ENCODE data around the gene C2orf66.

C2orf66 gene

DNA sequence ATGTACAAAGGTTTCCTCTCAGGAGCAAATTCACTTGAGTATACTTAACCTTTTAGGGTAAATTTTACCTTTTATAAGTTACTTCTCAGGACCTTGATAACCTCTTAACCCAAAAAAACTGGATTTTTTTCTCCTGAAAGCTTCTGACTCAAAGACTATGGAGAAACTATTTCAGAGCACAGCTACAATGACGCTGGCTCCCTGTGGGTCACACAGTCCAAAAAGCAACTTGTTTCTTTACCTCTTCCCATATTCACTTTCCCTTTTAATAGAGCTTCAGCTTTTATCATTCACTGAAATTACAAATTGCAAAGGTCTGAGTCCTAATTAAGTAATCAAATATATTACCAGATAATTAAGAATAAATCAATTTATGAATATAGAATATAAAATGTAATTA lies 42.1 kb downstream of the C2orf66 start:
- DNase-seq (ENCODE audit: low read depth in 2 of 2, low spot score in 1 of 2) = no peak

DNA sequence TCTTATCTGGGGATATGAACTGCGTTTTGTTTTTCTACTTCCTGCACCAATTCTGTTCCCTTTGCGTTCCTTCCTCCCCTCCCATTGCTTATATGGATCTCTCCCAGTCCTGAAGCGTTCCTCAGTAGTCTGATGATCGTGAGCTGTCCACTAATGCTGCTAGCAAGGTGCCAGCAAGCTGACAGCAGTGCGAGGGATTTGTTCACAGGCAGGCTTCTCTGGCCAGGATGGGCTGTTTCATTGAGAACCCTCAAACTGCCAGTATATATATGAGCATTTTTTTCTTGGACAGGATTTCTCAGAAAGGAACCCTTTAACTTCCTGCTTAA lies 49.8 kb downstream of the C2orf66 start:
- no peak for DNase-seq (ENCODE audit: low read depth in 2 of 2, low spot score in 1 of 2)

GRCh38 chr2:196758474-196759377 lies 50.4 kb downstream of the C2orf66 start:
- no peak for DNase-seq (ENCODE audit: low read depth in 2 of 2, low spot score in 1 of 2)

All from stimulated activated CD8-positive, alpha-beta memory T cell treated with anti-CD3 and anti-CD28 coated beads, Interleukin-4, amount 100 ng/mL, for 1 hour (primary cell).